Panc1 (cell line): ENCODE measurements around the gene IL34. TPM values are rescaled to one million over a fixed set of nuclear protein-coding genes. Genes with fewer than 3 reads are reported as not detected.
"Not testable (repeated sequence)": the region's sequence is repeated elsewhere in the genome, so short reads cannot be mapped to it uniquely, and the experiment has no call there.

Experiments
- ATAC-seq: fragments of 200-7000 bp; cut with Tn5 transposase; 2 replicates; pipeline ENCODE4 v1.9.1; 2020; ENCODE audit warnings: mild to moderate bottlenecking, moderate library complexity
- BruUV-seq: library from RNA; stranded (reverse); fragments of 400-500 nt; replicated peaks from 2 replicates; lab custom pipeline; 2021; lab: Mats Ljungman, UMichigan
- CTCF ChIA-PET: fragments of 300-600 bp; sonication (Branson Sonifier 250); formaldehyde crosslinking; loops from one replicate; lab custom pipeline; 2022; ENCODE audit warnings: antibody characterized with exemption; lab: Charles Lee
- POLR2A ChIA-PET: fragments of 300-600 bp; sonication (Branson Sonifier 250); formaldehyde crosslinking; loops from one replicate; lab custom pipeline; 2022; ENCODE audit warnings: antibody characterized with exemption; lab: Charles Lee
- DNase-seq: peaks from one replicate; pipeline ENCODE4 v3.0.0-alpha.2; 2010; ENCODE audit warnings: low read depth, low spot score
- H3K27ac ChIP-seq: 2 replicates; pipeline ENCODE4 v1.5.1; 2011; ENCODE audit warnings: mild to moderate bottlenecking, low read length, inconsistent platforms
- H3K27me3 ChIP-seq: fragments of 200-500 bp; sonication (Bioruptor generic); 2 replicates; pipeline ENCODE4 v1.6.0; 2014; ENCODE audit warnings: low read length, inconsistent platforms; ENCODE audit not compliant: control insufficient read depth, insufficient read depth
- H3K36me3 ChIP-seq: fragments of 200-500 bp; sonication (Bioruptor generic); 2 replicates; pipeline ENCODE4 v1.5.1; 2014; ENCODE audit warnings: inconsistent platforms, mild to moderate bottlenecking, low read length, moderate library complexity; ENCODE audit not compliant: control insufficient read depth, insufficient read depth
- H3K4me1 ChIP-seq: 2 replicates; pipeline ENCODE4 v1.5.1; 2011; ENCODE audit warnings: inconsistent platforms, mild to moderate bottlenecking, low read length, moderate library complexity; ENCODE audit not compliant: control insufficient read depth, insufficient read depth
- H3K4me3 ChIP-seq, 2 experiments: 2 replicates each; pipeline ENCODE4 v1.5.1; 2011 to 2012; ENCODE audit warnings: low read depth in 2 of 2, low read length in 2 of 2, mild to moderate bottlenecking in 2 of 2, inconsistent platforms in 1 of 2, moderate library complexity in 1 of 2
- H3K9me3 ChIP-seq: fragments of 200-500 bp; sonication (Bioruptor generic); 2 replicates; pipeline ENCODE4 v1.5.1; 2014; ENCODE audit warnings: low read depth, mild to moderate bottlenecking, inconsistent platforms, low read length, moderate library complexity; ENCODE audit not compliant: control insufficient read depth, insufficient read depth
- CTCF ChIP-seq: fragments of 450-650 bp; IDR thresholded peaks from 2 replicates; pipeline ENCODE4 v1.5.1; 2017; ENCODE audit warnings: mild to moderate bottlenecking
- POLR2AphosphoS5 ChIP-seq: IDR thresholded peaks from 2 replicates; pipeline ENCODE4 v1.6.1; 2012; ENCODE audit warnings: mild to moderate bottlenecking, low read depth, low read length, moderate library complexity
- REST ChIP-seq, 2 experiments: IDR thresholded peaks; 2 replicates each; pipeline ENCODE4 v1.6.1; 2011 to 2012; ENCODE audit warnings: low read depth in 2 of 2, control low read depth in 1 of 2, low read length in 1 of 2, mild to moderate bottlenecking in 1 of 2, moderate library complexity in 1 of 2; ENCODE audit not compliant: insufficient read depth in 1 of 2
- SIN3A ChIP-seq: IDR thresholded peaks from 2 replicates; pipeline ENCODE4 v1.6.1; 2012; ENCODE audit warnings: low read depth, mild to moderate bottlenecking, low read length, moderate library complexity, borderline replicate concordance; ENCODE audit not compliant: insufficient read depth
- TCF7L2 ChIP-seq: IDR thresholded peaks from 2 replicates; pipeline ENCODE4 v1.6.1; 2011; ENCODE audit warnings: mild to moderate bottlenecking, low read depth, low read length, inconsistent platforms
- in situ Hi-C: cut with HindIII; loops from 2 replicates; pipeline ENCODE4 v1.10.0; 2016; ENCODE audit warnings: low sequenced_read_pairs, low pct_unique_long_range_greater_than_20kb
- intact Hi-C: fragments of 100-400 bp; cut with micrococcal nuclease; formaldehyde crosslinking; loops from one replicate; pipeline ENCODE4 v1.10.0; 2022; ENCODE audit not compliant: unreplicated experiment
- total RNA-seq: library from RNA; stranded (reverse); gene quantifications from one replicate; pipeline ENCODE4 v1.2.1, GENCODE V29; 2021; ENCODE audit not compliant: unreplicated experiment

The IL34 gene
- total RNA-seq, 1 experiment from 2014 or later = 5.8 TPM

GRCh38 chr16:70642633-70643032 lies 3.7 kb upstream of the IL34 start:
- TF ChIP-seq POLR2AphosphoS5 (no peak), SIN3A (no peak), REST (IDR thresholded peaks at IDR 0.05; ENCODE audit: insufficient read depth in 1 of 2, low read depth in 2 of 2, low read length in 1 of 2) (no peak), TCF7L2 (no peak), CTCF (no peak)
- Histone ChIP-seq H3K4me1 (no peaks in the 10 kb centered on the region), H3K27ac (no peak overlapping the region), H3K36me3 (no peaks in the 10 kb centered on the region), H3K9me3 (no peaks in the 10 kb centered on the region), H3K4me3 (no peak overlapping the region), H3K27me3 (no peaks in the 10 kb centered on the region)
- no TSS peak for BruUV-seq
- DNase-seq (no peak), ATAC-seq (no peak)
- intact Hi-C loops (loop anchor here (10.0 kb wide), 1 partner anchor 48 kb away; no protein-coding TSS in a partner anchor), in situ Hi-C loops (no loop called here)
- POLR2A ChIA-PET = no interaction called here
- CTCF ChIA-PET = no interaction called here

- H3K9me3 ChIP-seq, BruUV-seq, H3K4me1 ChIP-seq, POLR2A ChIA-PET, H3K27ac ChIP-seq, H3K36me3 ChIP-seq, CTCF ChIA-PET, H3K27me3 ChIP-seq, DNase-seq, in situ Hi-C loops, H3K4me3 ChIP-seq, ATAC-seq: not testable (repeated sequence)
- intact Hi-C loops = loop anchor here (10.0 kb wide), 1 partner anchor 48 kb away; no protein-coding TSS in a partner anchor
These were observed 3.1 kb upstream of the IL34 start for GRCh38 chr16:70643264-70643663.

GRCh38 chr16:70644763-70645597 lies 1.4 kb upstream of the IL34 start:
- in situ Hi-C loops (no loop called here), intact Hi-C loops (loop anchor here (10.0 kb wide), 1 partner anchor 50 kb away; no protein-coding TSS in a partner anchor)
- Histone ChIP-seq H3K9me3 (no peaks in the 10 kb centered on the region), H3K27ac (no peak overlapping the region), H3K27me3 (no peaks in the 10 kb centered on the region), H3K4me1 (no peaks in the 10 kb centered on the region; the same call in 1 of the 2 replicates), H3K4me3 (no peak overlapping the region), H3K36me3 (no peaks in the 10 kb centered on the region)
- CTCF ChIA-PET = no interaction called here
- no peak for DNase-seq
- no TSS peak for BruUV-seq
- POLR2A ChIA-PET = no interaction called here
- no peak; the same call in 1 of the 2 replicates for ATAC-seq
- TF ChIP-seq CTCF (no peak), POLR2AphosphoS5 (no peak), SIN3A (no peak), REST (IDR thresholded peaks at IDR 0.05; ENCODE audit: insufficient read depth in 1 of 2, low read depth in 2 of 2, low read length in 1 of 2) (no peak), TCF7L2 (no peak)
